Measurements from ENCODE around the gene SGO2. TPM values are rescaled to one million over a fixed set of nuclear protein-coding genes. Genes with fewer than 3 reads are reported as not detected.
"Not testable (repeated sequence)": the region's sequence is repeated elsewhere in the genome, so short reads cannot be mapped to it uniquely, and the experiment has no call there.

SGO2 gene
- total RNA-seq, 1 donor from 2014 or later, result 6.3 TPM

DNA sequence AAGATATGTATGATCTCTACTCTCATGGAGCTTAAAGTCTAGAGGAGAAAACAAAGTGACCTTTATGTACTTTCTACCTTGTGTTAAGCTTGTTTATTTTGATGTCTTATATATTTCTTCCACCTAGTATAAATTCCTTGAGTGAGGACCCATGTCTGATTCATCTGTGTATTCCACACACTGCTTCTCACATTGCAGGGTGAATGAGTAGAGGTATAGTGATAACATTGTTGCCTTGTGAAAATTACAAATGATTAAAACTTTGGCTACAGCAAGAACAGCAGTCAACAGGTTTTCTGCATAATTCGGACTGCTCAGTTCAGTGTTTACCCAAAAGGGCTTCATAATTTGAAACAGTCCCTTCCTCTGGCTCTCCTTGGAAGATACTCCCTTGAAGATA is 96.1 kb downstream of the SGO2 start:
- ATAC-seq, result no peak

DNA sequence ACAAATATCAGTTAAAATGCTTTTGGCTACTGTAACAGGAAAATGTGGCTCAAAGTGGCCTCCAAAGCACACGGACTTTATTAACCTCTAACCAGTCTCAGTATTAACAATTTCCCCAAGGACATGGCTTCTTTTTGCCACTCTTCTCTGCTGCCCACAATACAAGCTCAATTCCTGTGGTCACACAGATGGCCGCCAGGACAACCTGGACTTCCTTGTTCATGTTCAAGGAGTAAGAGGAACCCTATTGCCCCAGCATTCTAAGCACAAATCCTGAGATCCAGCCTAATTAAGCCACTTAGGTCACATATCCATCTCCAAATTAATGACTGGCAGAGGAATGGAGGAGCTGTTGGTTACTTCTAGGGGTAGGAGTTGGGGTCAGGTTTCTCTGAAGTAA is 98.0 kb downstream of the SGO2 start:
- ATAC-seq, result no peak

- ATAC-seq, result no peak
Observed at GRCh38 chr2:200624658-200625057, 98.7 kb downstream of the SGO2 start.

DNA sequence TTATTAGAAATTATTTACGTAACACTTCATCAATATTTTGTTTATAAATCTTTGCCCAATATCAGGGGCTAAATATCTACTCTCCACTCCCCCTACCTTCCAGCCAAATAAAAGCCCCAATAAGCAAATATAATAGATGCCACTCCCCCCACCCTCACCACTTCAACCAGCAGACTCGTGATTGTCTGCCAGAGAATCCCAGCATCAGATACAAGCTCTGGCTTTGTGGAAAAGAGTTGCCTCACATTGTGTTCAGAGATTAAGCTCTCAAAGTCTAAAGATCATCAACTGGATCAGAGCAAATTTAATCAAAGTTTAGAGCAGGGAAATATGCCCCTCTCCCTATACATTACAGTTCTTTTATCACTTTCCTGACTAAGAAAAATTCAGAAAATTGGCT is 99.3 kb downstream of the SGO2 start:
- ATAC-seq, result no peak

GRCh38 chr2:200625958-200626363 is 100.0 kb downstream of the SGO2 start:
- no peak for ATAC-seq

DNA sequence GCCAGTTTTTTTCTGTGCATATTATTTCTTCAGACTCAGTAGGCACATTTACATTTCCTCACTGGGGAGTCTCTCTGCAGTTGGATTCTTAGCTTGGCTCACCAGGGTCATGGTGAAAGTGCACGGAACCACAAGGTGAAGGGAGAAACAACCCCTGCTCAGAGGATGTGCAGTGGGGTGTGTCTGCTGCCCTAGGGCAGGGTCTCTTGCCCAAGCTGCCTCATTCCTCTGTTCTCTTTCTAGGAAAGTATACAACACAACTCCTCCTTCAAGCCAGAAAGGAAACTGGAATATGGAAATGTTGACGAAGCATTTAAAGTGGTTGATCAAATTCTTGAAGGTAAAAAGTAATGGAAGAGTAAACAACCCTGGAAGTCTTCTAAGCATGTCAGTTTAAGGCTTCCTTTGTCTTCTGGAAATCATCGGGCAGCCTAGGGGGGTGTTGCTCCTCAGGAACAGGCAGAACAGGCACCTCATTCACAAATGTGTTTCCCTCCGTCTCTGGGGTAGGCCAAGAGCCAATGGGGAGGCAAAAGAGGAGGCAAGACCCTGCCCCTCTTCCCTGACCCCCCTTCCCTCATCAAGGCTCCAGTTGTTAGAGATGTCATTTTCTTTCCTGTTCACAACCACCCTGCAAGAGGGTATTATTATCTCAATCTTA is 101.2 kb downstream of the SGO2 start:
- ATAC-seq, result no peak

- ATAC-seq, result not testable (repeated sequence)
Observed at GRCh38 chr2:200628461-200628860, 102.5 kb downstream of the SGO2 start.

DNA sequence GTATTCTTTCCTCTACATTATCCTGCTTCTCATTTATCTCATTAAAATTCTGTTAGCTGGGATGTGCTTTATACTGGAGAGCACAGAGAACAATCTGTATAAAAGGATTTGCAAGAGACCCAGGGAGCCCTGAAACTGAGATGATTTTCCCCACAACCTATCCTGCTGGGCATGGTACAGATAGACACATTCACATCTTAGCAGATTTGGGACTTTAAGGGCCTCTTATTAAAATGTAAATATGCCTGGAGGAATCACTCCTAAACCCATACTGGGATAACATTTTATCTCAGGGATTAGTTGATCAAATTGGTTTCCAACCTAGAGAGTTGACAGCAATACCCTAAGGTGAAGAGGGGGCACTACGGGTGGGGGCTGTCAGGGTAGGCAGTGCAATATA is 105.3 kb downstream of the SGO2 start:
- ATAC-seq, result no peak

Other genes with a start within 250 kb of the SGO2 start
- 51.0 TPM for gene SPATS2L, start 219.5 kb upstream of the SGO2 start, total RNA-seq
- gene KCTD18, start 16.1 kb upstream of the SGO2 start, total RNA-seq, result 10.8 TPM
- gene AOX1, start 59.8 kb downstream of the SGO2 start, total RNA-seq, result 5.2 TPM

Measured in esophagus mucosa (tissue), 1 donor.